ENCODE measurements around the gene GLIPR2. TPM values are rescaled to one million over a fixed set of nuclear protein-coding genes. Genes with fewer than 3 reads are reported as not detected.

Gene GLIPR2
- total RNA-seq, 2 donors from 2014 or later: 38.6 to 54.2 TPM

- Histone ChIP-seq H3K27ac (ENCODE audit: low read depth, low read length) (no peak overlapping the region), H3K36me3 (ENCODE audit: control insufficient read depth, insufficient read depth, low read length) (peaks cover 27% of the 10 kb centered on the region), H3K9me3 (ENCODE audit: control insufficient read depth, low read length) (peaks cover 25% of the 10 kb centered on the region), H3K4me3 (ENCODE audit: low read length) (no peak overlapping the region), H3K4me1 (ENCODE audit: control insufficient read depth, insufficient read depth, low read length) (peaks cover 14% of the 10 kb centered on the region), H3K9ac (ENCODE audit: extremely low read depth, low read length, poor library complexity, severe bottlenecking) (no peak overlapping the region), H3K27me3 (ENCODE audit: control insufficient read depth, insufficient read depth, low read length, poor library complexity, severe bottlenecking) (no peaks in the 10 kb centered on the region)
- H3K27me3 Mint-ChIP-seq (ENCODE audit: insufficient read depth): no peaks in the 10 kb centered on the region
- WGBS, 2 experiments (ENCODE audit: insufficient coverage in 1 of 2, insufficient read length in 1 of 2): 94 to 100% methylated on average over 2 of the region's 2 CpGs
- peaks cover 20% of the 10 kb centered on the region for H3K9me3 Mint-ChIP-seq
- TF ChIP-seq, protein P1, sequence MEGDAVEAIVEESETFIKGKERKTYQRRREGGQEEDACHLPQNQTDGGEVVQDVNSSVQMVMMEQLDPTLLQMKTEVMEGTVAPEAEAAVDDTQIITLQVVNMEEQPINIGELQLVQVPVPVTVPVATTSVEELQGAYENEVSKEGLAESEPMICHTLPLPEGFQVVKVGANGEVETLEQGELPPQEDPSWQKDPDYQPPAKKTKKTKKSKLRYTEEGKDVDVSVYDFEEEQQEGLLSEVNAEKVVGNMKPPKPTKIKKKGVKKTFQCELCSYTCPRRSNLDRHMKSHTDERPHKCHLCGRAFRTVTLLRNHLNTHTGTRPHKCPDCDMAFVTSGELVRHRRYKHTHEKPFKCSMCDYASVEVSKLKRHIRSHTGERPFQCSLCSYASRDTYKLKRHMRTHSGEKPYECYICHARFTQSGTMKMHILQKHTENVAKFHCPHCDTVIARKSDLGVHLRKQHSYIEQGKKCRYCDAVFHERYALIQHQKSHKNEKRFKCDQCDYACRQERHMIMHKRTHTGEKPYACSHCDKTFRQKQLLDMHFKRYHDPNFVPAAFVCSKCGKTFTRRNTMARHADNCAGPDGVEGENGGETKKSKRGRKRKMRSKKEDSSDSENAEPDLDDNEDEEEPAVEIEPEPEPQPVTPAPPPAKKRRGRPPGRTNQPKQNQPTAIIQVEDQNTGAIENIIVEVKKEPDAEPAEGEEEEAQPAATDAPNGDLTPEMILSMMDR (conservative IDR thresholded peaks at IDR 0.05): no peak
- H3K36me3 Mint-ChIP-seq (ENCODE audit: low read depth): peaks cover 33% of the 10 kb centered on the region
- peaks cover 27% of the 10 kb centered on the region for H3K4me1 Mint-ChIP-seq
- no peak for DNase-seq
- H3K27ac Mint-ChIP-seq: no peak overlapping the region
- H3K4me3 Mint-ChIP-seq: no peak overlapping the region
Observed at GRCh38 chr9:36161187-36161586, 24.7 kb downstream of the GLIPR2 start.

DNA sequence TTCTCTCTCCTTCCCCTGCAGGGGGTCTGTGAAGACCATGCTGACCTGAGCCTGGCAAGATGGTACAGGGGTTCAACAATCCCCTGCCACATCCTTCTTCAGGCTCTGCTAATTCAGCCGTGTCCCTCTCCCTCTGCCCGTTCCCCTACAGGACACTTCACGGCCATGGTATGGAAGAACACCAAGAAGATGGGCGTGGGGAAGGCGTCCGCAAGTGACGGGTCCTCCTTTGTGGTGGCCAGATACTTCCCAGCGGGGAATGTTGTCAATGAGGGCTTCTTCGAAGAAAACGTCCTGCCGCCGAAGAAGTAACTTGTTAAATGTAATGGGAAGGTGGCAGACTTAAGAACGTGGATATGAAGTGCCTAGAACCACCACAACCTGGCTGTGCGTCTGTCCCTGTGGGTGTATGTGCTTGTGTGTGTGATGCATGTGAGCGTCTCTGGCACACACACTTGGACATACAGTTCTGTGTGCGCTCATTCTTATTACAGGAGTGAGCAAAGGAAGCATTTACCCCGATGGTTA, 25.7 kb downstream of the GLIPR2 start:
- Mint-ChIP-seq H3K4me1 (peaks cover 27% of the 10 kb centered on the region), H3K9me3 (peaks cover 14% of the 10 kb centered on the region), H3K27ac (peak overlapping the region; percentile 72), H3K4me3 (no peak overlapping the region), H3K36me3 (ENCODE audit: low read depth) (peaks cover 27% of the 10 kb centered on the region), H3K27me3 (ENCODE audit: insufficient read depth) (peaks cover 2% of the 10 kb centered on the region)
- Histone ChIP-seq H3K4me3 (ENCODE audit: low read length) (no peak overlapping the region), H3K4me1 (ENCODE audit: control insufficient read depth, insufficient read depth, low read length) (peaks cover 14% of the 10 kb centered on the region), H3K36me3 (ENCODE audit: control insufficient read depth, insufficient read depth, low read length) (peaks cover 20% of the 10 kb centered on the region), H3K27ac (ENCODE audit: low read depth, low read length) (peak overlapping the region; percentile 6), H3K9me3 (ENCODE audit: control insufficient read depth, low read length) (peaks cover 18% of the 10 kb centered on the region), H3K9ac (ENCODE audit: extremely low read depth, low read length, poor library complexity, severe bottlenecking) (no peak overlapping the region), H3K27me3 (ENCODE audit: control insufficient read depth, insufficient read depth, low read length, poor library complexity, severe bottlenecking) (no peaks in the 10 kb centered on the region)
- 84 to 90% methylated on average over 13 to 17 of the region's 17 CpGs for WGBS, 2 experiments (ENCODE audit: insufficient coverage in 1 of 2, insufficient read length in 1 of 2)
- DNase-seq: peak; percentile 61
- TF ChIP-seq, protein P1 (conservative IDR thresholded peaks at IDR 0.05): no peak

DNA sequence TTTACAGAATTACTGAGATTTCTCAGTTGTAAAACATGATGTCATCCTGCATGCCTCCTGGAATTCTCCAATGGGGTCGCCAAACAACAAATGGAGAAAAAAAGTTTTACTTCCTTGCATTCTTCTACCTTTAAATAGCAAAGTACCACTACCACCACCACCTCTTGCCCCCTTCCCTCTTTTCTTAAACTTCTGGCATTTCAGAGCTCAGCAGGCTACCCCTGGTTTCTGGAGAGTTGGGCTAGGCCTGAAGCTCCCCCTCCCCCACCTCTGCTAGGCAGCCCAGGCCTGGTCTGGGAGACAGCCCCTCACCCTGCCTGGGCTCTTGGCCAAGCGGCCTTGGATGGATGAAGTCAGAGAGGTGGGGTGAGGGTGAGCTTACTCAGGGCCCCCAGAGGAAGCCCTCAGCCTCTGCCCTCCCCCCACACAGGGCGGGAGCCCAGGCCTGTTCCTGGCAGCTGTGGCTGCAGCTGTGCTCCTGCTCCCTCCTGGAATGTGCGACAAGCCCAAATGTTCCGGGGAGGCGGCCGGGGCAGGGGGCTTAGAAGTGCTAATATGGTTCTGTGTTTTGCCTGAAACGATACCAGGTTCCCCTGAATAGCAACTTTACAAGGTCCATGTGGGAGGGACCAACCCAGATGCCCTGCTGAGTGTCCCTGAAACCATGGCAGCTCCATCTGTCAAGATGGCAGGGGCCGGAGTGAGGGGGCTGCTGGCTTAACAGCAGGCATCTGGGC, 26.7 kb downstream of the GLIPR2 start:
- Mint-ChIP-seq H3K36me3 (ENCODE audit: low read depth) (peaks cover 21% of the 10 kb centered on the region), H3K4me1 (peaks cover 27% of the 10 kb centered on the region), H3K4me3 (no peak overlapping the region), H3K27me3 (ENCODE audit: insufficient read depth) (peaks cover 5% of the 10 kb centered on the region), H3K27ac (peak overlapping the region; percentile 97), H3K9me3 (peaks cover 4% of the 10 kb centered on the region)
- Histone ChIP-seq H3K9ac (ENCODE audit: extremely low read depth, low read length, poor library complexity, severe bottlenecking) (no peak overlapping the region), H3K27me3 (ENCODE audit: control insufficient read depth, insufficient read depth, low read length, poor library complexity, severe bottlenecking) (no peaks in the 10 kb centered on the region), H3K9me3 (ENCODE audit: control insufficient read depth, low read length) (peaks cover 9% of the 10 kb centered on the region), H3K4me3 (ENCODE audit: low read length) (no peak overlapping the region), H3K27ac (ENCODE audit: low read depth, low read length) (peak overlapping the region; percentile 77), H3K4me1 (ENCODE audit: control insufficient read depth, insufficient read depth, low read length) (peaks cover 14% of the 10 kb centered on the region), H3K36me3 (ENCODE audit: control insufficient read depth, insufficient read depth, low read length) (peaks cover 16% of the 10 kb centered on the region)
- TF ChIP-seq, protein P1 (conservative IDR thresholded peaks at IDR 0.05): no peak
- 51 to 71% methylated on average over 1 to 8 of the region's 9 CpGs for WGBS, 2 experiments (ENCODE audit: insufficient coverage in 1 of 2, insufficient read length in 1 of 2)
- DNase-seq: peak; percentile 94
